GM10266 (cell line): Measurements from ENCODE around the gene PDE6C.

ENCODE experiments used
- DNase-seq: peaks from one replicate; pipeline ENCODE4 v3.0.0; 2012; ENCODE audit errors: extremely low spot score
- TF ChIP-seq, protein P1 (sequence below): IDR thresholded peaks from 2 replicates; pipeline ENCODE4 v1.5.1; 2012; ENCODE audit warnings: mild to moderate bottlenecking, low read depth; ENCODE audit not compliant: control insufficient read depth, insufficient read depth; ENCODE audit errors: missing control alignments

The PDE6C gene

DNA sequence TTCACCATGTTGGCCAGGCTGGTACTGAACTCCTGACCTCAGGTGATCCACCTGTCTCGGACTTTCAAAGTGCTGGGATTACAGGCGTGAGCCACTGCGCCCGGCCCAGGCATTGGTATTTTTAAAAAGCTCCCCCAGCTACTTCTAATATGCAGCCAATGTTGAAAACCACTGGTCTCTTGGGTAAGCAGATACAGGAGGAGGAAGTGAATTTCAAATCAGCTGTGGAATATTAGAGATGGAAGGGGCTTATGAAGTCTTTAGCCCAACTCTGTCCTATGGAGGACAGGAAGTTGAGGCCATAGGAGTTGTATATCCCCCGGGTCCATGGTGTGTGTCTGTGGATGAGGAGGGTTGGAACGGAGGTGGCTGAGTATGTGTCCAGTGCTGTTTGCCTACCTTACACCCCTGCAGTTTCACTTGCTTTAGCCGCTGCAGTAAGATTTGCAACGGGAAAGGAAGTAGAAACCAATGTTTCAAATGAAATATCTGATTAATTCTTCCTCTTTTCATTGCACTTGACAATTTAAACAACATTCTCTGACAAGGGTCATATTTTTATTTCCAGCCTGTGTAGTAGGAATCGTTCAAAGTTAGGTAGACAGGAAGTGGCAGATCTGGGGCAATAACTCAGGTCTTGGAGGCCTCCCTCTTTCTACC, 3.4 kb downstream of the PDE6C start:
- TF ChIP-seq, protein P1, sequence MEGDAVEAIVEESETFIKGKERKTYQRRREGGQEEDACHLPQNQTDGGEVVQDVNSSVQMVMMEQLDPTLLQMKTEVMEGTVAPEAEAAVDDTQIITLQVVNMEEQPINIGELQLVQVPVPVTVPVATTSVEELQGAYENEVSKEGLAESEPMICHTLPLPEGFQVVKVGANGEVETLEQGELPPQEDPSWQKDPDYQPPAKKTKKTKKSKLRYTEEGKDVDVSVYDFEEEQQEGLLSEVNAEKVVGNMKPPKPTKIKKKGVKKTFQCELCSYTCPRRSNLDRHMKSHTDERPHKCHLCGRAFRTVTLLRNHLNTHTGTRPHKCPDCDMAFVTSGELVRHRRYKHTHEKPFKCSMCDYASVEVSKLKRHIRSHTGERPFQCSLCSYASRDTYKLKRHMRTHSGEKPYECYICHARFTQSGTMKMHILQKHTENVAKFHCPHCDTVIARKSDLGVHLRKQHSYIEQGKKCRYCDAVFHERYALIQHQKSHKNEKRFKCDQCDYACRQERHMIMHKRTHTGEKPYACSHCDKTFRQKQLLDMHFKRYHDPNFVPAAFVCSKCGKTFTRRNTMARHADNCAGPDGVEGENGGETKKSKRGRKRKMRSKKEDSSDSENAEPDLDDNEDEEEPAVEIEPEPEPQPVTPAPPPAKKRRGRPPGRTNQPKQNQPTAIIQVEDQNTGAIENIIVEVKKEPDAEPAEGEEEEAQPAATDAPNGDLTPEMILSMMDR = no peak
- DNase-seq = no peak

DNA sequence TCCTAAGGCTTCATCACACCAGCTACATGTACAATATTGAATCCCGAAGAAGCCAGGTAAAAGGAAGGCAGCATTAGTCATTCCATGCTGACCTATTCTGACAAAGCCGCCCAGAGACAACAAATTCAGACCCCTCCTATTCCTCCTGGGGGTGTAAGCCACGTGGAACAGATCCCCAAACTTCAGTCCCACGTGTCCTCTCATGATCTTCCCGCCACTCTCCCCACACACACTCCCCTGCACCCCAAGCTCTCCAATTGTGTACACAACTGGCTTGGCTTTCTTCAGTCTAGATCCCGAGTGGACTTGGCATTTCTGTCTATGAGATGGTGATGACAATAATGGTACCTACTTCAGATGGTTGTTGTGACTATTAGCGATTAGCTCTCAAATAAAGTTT, 8.6 kb downstream of the PDE6C start:
- DNase-seq = no peak
- TF ChIP-seq, protein P1 = no peak

DNA sequence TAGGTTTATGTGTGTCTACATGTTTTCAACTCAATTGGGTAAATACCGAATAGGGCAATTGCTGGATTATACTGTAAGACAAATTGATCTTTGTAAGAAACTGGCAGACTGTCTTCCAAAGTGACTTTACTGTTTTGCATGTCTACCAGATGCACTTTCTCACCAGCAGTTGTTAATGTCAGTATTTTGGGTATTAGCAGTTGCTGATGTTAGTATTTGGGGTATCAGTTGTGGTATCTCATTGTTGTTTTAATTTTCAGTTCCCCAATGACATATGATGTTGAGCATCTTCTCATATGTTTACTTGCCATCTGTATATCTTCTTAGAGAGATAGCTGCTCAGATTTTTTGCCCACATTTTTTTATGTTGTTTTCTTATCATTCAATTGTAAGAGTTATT, 10.6 kb downstream of the PDE6C start:
- DNase-seq = no peak
- TF ChIP-seq, protein P1 = no peak

DNA sequence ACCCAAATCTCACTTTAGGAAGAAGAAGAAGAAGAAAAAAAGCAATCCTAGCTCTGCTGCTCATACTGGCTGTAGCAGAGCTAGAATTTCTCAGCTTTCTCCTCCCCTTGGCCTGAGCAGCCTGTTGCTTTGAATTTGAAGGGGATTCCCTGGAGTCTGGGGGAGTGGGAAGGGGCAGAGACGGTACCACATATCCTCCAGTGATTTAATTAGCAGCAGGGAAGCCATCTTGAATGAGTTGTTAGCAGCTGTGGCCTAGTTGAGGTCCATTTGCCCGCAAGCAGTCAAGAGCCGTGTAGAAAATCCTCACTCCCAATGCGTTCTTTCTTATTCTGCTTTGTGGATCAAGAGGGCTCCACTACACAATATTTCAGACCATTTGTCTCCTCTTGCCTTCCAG, 16.5 kb downstream of the PDE6C start:
- TF ChIP-seq, protein P1 = no peak
- DNase-seq = no peak

DNA sequence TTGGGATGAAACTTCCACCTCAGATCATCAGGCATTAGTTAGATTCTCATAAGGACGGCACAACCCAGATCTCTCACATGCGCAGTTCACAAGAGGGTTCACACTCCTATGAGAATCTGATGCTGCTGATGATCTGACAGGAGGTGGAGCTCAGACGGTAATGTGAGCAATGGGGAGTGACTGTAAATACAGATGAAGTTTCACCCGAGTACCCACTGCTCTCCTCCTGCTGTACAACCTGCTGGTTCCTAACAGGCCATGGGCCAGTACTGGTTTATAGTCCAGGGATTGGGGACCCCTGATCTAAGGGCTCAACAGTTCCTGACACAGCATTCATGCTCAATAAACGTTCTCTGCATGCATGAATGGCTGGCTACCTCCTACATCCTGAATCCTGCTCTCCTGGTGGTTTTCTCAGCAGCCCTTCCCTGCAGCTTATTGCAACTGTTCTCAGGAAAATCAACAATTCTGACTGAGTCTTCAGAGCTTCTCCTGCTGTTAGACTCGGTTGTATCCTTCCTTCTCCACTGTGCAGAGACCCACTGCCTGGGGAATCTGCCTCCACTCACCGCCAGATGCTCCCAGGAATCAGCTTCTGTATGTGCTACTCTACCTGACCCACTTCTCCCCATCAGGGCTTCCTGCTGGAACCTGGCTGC, 17.4 kb downstream of the PDE6C start:
- TF ChIP-seq, protein P1 = no peak
- DNase-seq = no peak

DNA sequence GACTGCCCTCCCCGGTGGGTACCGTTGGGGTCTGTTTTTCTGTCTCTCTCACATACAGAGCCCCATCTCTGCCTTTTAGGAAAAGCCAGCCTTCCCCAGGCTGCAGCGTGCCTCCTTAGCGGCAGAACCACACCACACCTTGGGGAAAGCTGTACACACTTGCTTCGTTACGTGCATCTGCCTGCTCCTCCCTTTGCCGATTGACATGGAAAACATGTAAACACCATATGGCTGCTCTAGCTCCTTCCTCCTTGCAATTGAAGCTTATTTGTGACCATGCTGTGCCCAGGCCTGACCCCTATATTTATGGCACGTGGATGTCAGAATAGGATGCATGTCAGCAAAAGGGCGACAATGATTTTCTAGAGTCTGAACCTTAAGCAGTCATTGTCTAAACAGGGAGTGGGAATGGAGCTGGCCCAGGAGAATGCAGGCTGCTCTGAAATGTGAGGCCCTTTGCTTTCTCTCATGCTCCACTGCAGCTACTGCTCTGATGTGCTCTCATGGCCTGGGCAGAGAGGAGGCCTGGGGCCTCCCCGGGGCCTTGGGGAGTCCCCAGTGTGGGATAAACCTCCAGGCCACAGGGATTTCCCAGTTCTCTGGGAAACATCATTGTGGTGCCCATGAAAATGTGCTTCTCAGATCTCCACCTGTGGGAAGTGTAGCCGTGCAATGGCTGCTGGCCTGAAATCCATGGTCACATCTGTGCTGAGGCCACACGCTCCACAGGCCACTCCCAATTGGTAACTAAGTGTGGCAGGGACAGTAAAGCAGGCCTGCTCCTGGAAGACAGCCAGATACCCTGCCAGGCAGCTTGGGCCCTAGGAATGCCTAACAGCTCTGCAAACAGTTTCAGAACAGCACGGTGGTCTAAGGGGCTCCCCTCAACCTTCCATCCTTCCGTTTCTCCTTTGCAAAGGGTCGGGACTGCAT, 18.6 kb downstream of the PDE6C start:
- no peak for DNase-seq

More for the DNA sequence above, 18.6 kb downstream of the PDE6C start:
- TF ChIP-seq, protein P1 = no peak
